ENCODE data around the gene SORCS2. TPM values are rescaled to one million over a fixed set of nuclear protein-coding genes. Genes with fewer than 3 reads are reported as not detected.

SORCS2 gene
- total RNA-seq, 1 donor from 2014 or later = under 0.01 TPM

DNA sequence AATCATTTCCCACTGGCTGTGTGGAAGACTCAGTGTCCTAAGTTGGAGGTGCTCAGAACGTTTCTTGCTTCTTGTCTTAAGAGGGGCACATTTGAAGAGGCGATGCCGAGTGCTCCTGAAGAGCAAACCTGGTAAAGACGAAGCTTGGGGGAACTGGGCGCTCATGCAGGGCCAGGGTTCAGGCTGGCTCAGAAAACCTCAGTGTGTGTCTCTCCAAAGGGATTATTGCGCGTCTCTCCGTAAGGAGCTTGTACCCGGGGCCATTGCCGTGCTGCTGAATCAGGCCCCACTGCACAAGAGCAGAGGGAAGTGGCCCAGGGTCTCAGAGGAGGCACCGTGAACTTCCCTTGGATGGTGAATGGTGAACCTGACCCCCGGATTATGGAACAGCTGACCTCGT lies 198.0 kb downstream of the SORCS2 start:
- no peak for DNase-seq (ENCODE audit: low read depth in 2 of 2)

DNA sequence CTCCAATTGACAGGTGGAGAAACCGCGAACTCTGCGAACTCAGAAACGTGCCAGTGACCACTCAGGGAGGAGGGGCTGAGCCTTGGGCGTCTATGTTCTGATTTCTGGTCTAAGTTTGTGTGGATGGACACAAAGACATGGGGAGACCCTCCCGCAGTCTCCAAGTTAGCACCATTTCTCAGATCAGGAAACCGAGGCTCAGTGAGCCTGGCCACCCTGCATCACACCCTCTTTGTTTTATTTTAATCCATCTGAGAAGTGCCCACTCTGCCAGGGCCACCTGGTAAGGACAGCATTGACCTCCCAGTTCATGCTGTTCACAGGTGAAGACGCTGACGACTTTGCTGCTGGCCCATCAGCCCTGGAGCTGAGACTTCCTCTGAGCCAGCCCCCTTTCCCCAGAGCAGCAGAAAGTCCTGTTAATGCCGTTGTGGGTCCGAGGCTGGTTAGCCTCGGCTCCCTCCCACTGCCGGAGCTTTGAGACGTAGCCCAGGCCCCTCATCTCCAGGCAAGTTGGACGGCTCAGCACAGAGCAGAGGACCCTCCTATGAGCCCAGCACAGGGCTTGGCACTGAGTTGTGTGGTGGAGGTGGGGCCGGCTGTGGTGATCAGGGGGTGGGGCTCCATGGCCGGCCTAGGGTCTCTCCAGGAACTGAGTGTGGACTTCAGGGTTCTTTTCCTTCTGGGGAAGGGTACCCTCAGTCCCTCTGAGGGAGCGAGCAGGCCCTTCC lies 198.7 kb downstream of the SORCS2 start:
- no peak for DNase-seq (ENCODE audit: low read depth in 2 of 2)

DNA sequence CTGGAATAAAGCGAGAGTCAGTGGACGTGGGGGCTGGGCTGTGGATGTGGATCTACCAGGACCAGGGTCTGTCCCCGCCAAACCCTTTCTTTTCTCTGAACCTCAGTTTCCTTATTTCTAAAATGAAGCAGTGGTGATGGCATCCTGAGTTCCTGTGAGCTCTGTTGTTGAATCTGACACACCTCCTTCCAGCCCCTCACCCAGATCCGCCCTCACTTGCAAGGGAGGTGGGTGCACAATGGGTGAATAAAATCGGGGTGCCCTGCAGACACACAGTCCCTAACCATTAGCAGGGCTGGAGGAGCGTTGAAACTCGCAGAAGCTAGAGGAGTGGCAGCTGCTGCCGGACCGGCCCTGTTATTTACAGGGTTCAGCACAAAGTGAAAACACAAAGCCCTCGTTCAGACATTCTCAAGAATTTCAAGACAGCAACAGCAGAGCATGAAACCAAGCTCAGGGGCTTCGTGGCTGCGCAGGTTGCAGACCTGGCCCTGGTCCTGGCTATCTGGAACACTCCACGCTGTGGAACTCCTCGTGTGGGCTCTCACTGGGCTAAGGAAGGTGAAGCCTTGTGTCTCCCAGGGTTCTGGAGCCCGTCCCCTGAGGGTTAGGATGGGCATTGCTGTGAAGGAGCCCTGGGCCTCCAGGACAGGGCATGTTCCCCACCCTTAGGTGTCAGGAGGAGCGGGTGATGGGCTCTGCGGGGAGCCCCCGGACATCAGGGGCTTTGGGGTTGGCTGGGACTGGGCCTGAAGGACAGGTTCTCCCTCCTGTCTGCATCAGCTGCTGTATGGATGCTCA lies 199.5 kb downstream of the SORCS2 start:
- DNase-seq (ENCODE audit: low read depth in 2 of 2) = no peak

DNA sequence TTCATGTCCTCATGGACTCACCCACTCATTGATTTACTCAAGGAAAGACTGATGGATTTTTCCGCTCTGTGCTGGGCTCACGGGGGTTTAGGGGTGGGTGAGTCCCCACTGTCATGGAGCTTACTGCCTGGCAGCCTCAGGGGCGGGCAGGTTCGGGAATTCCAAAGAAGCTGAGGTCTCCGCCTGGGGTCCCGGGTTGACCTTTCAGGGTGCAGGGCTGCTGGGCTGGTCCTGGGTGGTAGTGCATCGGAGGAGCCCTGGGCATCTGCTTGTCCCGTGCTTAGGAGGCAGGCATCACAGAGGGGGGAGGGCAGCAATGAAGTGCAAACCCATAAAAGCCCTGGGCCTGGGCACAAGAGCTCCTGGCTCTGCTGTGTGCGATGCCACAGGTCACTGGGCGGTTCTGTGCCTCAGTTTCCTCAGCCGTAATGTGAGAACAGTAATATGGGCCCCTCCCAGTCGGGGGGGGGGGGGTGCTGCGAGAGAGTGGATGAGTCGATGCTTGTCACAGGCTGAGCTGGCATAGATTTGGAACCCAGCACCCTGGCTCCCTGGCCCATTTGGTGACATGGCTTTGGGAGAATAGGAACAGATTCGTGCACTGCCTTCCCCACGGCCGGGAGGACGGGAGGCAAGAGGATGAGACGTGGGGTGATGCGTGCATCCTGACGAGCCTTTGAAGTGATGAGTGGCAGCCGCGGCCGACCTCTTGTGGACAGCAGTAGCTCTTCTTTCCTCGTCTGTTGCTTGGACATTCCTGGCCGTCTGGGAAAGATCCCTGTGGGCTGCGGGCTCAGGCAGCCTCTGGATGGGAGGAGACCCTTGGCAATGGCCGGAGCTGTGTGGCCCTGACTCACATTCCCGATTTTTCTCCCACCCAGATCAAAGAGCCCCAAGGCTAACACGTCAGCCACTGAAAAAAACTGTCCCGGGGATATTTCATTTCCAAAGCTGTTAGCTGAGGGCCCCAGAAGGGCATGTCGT lies 200.4 kb downstream of the SORCS2 start:
- no peak for DNase-seq (ENCODE audit: low read depth in 2 of 2)

DNA sequence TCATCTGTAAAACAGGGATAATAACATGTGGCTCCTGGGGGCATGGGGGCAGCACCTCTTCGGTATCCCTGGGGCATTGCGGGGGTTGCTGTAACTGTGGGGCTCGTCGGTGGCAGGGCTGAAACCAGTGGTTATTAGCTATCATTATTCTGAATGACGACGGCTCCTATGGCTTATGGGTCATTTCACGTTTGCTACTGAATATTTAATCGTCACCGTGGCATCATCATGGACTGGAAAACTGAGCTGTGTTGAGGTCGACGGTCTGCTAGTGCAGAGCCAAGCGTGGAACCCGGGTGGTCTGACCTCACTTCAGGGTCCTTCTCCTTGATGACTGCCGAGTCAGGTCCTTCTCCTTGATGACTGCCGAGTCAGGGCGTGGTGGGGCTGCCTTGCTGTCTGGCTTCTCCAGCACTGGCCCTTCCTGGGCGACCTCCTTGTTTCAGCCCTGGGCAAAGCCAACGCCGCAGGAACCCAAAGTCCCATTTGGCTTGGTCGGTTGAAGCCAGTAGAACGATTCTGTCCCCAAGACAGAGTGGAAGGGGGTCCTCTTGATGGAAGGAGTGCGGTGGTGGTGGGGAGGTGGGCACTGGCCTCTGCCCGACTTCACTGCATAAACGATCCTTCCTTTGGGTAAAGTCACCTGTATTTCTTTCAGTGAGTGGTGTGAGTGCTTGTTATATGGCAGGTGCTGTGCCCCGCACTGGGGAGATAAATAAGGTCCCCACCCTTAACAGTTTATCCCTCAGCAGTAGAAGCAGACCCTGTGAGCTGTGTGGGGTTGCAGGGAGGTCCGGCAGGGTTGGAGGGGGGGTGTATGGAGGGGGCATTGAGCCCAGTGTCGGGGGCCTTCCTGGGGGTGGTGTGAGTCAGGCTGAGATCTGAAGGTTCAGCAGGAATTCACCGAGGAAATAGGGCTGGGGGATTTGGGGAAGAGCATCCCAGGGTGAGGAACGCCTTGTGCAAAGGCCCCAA lies 201.6 kb downstream of the SORCS2 start:
- DNase-seq (ENCODE audit: low read depth in 2 of 2) = no peak

DNA sequence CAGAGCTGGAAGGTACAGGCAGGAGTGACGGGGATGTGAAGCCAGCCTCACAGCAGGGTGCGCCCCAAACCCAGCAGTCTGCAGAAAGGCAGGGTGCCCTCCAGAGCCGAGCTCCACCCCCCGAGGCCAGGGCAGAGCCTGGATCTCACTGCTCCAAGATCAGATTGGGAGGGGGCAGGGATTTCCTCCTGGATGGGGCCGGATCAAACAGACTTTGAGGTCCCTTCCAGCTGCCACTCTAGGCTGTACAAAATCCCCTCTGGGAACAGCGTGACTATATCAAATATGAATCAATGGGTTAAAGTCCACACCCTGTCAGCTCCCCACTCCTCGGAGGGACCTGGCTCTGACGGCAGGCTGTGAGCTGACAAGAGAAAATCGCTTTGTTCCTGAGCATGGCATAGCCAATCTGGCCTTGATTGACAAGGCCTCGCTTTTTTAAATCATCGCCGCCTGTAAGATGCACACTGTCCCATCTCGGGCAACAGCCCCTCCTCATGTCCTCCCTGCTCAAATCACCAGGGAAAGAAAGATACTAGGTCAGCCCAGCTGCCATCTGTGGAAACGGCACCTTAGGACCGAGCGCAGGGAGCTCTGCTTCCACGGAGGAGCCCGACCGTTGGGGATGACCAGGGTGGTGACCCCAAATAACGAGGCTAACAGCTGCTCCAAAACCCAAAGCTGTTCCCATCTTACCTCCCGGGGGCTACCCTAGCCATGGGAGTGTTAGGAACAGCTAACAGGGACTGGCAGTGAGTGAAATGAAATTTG lies 202.5 kb downstream of the SORCS2 start:
- no peak for DNase-seq (ENCODE audit: low read depth in 2 of 2)

DNA sequence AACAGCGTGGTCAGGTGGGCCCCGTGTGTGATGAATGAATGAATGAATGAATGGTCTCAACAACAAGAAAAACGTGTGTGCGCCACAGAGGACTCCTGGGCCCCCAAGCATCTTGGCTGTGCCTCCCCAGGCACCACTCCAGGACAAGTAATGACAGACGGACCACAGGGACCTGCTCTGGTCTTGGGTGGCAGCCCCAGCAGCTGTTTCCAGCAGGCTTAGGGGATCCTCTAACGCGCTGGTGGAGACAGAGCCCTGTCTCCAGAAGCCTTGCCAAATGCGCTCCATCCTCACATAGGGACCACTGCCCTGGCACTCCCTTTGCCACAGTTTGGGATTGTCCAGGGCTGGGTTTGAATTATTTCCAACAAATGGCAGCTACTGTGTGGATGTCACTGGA lies 203.3 kb downstream of the SORCS2 start:
- DNase-seq (ENCODE audit: low read depth in 2 of 2) = no peak

DNA sequence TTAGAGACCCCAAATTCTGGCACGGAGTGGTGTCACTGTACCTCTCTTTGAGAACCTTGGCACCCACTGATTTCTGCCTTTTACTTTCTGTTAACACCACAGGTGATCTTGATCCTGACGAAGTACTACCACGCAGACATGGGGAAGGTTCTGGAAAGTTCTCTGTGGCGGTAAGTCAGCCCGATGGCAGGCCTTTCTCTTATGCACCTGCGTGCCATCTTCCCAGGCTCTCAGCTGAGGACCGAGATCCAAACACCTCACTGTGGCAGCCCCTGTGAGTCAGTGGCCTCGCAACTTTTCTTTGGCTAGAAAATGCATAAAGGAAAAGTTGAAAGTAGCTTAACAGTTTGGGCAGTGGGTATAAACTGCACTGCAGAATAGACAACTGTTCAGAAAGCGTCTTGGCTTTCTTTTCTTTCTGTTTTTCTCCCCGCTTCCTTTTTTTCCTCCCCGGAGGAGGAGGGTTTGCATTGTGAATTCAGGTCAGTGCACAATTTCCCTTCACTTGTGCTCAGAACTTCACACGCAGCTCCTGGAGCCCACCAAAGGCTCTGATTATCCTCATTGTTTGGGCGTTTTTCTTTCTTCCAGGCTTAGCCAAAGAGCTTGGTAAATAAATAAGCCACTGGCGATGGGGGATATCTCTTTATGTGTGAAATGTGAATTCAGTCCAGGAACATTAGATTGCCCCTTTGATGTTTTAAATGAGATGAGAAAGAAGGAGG lies 204.0 kb downstream of the SORCS2 start:
- DNase-seq (ENCODE audit: low read depth in 2 of 2) = no peak

DNA sequence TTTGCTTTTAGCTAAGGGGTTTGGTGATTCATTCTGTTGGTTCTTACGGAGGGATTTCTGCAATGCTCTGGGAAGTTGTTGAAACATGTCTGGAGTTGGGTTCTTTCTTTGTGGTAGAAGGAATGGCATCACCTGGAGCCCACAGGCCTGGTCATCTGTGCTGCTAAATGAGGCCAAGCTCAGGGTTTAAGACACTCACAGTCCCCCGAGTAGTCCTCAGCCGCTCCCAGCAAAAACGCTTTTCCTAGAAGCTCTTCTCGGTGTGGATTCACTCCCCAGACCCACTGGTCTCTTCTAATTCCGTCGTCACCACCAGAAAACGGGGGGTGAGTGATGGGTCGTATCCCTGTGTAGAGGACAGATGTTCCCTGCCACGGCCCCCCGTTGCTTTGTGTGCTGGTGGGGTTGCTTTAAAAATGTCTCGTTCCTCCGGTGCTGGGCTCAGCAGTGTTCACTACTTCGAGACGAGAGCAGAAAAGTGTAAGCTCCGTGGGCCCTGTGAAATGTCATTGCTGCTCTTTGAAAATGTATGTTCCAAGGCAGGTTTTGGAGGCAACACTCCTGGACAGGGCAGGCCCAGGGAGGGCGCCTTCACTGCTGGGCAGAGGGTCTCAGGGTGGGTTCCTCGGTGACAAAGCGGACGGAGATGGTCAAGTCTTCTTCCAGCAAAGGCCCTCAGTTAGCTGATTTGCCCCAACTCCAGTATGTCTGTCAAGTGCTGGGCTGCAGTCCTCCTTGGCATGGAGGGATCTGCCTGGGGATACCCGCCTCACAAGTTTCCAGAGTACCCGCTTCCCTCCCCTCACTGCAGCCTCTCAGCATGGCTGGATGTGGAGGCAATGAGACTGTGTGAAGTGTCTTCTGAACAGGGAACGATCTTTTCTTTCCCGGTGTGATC lies 205.1 kb downstream of the SORCS2 start:
- DNase-seq (ENCODE audit: low read depth in 2 of 2) = no peak

DNA sequence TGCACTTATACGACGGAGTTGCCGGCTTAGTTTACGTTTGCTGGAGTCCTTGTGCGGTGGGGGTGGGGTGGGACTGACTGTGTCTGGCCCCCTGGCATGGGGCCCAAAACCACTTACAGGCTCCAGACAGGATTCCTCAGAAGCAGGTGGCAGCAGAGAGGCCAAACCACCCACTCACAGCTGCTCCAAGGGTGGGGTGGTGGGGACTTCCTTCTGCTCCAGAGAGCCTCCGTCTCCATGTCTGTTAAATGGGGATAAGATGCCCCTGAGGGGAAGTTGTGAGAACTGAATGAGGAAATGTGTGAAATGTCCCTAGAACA lies 205.7 kb downstream of the SORCS2 start:
- DNase-seq (ENCODE audit: low read depth in 2 of 2) = no peak

DNA sequence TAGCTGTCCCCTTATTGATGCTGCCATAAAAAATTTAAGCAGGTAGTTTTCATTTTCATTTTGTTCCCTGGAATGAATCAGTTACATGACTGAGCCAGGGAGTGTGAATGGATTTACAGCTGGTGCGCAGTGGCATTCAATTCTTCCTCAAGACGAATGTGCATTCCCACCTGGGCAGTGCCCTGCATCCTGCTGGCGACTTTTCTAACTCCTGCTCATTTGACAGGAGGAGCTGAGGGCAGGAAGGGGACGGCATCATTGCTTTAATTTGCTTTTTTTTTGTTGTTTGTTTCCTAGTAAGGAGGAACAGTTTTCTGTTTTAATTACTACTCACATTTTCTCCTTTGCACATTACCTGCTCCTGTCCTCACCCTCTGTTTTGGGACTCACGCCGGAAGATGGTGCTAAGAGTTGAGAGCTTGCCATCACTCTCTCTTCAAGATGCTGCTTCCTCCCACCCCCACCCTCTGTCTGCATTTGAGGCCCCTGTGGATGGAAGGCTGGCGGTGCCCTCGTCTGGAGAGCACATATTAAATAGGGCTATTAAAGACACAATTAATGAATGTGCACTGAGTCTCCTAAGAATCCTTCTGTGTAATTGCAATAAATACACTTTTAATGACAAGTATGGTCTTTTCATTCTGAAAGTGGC lies 206.6 kb downstream of the SORCS2 start:
- DNase-seq (ENCODE audit: low read depth in 2 of 2) = no peak

DNA sequence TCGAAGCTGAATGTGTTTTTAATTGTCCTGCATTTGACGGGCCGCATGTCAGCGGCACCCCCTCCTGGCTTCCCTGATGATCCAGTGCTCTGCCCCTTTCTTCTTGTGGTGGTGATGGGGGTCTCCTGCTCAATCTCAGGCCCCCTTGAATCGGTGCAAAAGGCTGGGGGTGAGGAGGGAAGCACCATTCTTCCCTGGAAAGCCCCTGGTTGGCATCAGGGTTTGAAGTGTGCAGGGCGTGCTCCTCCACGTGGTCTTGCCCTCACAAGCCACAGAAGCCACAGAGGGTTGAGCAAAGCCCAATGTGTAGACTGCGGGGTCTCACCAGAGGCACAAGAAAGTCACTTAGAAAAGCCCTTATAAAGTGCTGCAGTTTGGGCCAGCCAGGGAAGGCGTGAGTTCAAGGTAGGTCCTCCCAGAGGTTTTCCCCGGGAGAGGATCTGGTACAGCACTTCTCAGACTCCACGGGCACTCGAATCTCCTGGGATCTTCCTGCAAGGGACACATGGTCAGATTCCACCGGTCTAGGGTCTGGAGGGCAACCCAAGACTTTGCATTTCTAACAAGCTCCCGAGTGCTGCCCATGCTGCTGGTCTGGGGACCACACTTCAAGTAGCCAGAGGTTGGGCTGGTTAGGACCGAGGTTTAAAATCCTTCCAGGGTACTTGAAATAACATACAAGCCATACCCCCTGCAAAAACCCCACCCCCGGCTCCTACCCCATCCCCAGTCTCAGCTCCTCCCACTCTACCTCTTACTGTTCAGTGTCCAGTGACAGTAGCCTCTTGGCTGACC lies 207.3 kb downstream of the SORCS2 start:
- DNase-seq (ENCODE audit: low read depth in 2 of 2) = no peak

DNA sequence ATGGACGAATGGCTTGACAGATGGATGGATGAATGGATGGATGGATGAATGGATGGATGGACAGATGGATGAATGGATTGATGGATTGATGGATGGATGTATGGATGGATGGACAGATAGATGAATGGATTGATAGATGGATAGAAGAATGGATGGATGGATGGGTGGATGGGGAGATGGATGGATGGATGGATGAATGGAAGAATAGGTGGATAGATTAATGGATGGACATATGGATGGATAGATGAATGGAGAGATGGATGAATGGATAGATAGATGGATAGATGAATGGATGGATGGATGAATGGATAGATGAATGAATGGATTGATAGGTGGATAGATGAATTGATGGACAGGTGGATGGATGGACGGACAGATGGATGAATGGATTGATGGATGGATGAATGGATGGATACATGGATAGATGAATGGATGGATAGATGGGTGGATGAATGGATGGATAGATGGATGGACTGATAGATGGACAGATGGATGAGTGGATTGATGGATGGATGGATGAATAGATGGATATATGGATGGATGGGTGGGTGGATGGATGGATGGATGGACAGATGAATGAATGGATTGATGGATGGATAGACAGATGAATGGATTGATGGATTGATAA lies 208.4 kb downstream of the SORCS2 start:
- DNase-seq (ENCODE audit: low read depth in 2 of 2) = no peak

DNA sequence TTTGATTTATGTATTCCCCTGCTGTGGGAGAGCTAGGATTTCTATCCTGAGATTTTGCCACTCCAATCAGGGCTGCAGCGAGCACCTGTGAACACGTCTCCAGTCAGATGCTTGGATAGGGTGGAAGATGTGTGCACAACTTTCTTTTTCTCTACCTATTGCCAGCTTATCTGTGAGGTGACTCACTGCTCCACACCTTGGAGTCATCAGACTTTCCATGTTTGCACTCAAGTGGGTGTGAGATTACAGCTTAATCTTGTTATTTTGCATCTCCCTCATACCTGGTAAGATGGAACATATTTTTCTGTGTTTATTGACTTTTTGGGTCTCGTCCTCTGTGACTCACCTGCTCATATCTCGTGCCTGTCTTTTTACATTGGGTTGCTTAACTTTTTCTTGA lies 210.2 kb downstream of the SORCS2 start:
- no peak for DNase-seq (ENCODE audit: low read depth in 2 of 2)

DNA sequence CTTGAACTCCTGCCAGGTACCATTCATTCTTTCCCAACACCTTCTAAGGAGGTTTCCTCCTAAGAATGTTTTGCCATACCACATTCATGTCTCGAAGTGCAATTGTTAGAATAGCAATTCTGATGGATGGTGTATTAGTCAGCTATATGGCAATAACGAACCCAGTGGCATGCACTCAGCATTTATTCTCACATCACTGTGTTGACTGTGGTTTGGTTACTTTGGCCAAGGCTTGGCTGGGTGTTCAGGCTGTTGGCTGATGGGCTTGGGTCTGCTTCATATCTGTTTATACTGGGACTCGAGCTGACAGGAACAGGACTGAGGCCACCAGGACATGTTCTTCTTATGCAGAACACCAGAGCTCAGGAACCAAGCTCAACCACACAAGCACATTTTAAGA lies 210.7 kb downstream of the SORCS2 start:
- DNase-seq (ENCODE audit: low read depth in 2 of 2) = no peak

DNA sequence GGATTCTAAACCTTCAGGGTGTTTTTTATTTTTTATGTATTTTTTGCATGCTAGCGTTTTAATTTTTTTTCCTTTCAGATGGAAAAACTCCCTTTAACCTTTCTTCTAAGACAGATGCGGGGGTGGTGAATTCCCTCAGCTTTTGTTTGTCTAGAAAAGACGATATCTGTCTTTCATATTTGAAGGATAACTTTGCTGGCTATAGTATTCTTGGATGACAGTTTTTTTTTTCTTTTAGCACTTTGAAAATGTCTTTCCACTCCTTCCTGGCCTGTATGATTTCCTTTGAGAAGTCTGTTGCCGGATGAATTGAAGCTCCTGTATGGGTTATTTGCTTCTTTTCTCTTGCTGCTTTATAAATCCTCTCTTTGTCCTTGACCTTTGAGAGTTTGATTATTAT lies 215.8 kb downstream of the SORCS2 start:
- DNase-seq (ENCODE audit: low read depth in 2 of 2) = no peak

DNA sequence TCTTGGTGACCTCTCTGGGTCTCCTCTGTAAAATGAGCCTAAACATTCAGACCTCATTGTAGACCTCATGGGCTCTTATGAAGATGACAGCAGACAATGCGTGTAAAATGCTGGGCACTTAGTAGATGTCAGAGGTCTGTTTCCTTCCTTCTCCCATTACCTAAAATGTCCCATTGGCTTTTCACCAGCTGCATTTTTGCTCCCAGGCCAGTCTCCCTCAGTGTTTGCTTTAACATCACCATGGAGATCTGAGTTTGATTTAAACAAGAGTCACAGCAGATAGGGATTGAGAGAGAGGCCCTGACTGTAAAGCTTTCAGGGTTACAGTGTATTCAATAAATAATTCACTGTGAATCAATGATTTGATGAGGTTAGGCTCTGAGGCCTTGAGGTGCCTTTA lies 218.1 kb downstream of the SORCS2 start:
- DNase-seq (ENCODE audit: low read depth in 2 of 2) = no peak

All from dermis microvascular lymphatic vessel endothelial cell (primary cell).